ENCODE data around the gene HIVEP3.

HIVEP3 gene

GRCh38 chr1:41795205-41795762 is 123.4 kb downstream of the HIVEP3 start:
- Mint-ChIP-seq H3K4me3 (no peak overlapping the region), H3K4me1 (peaks cover 14% of the 10 kb centered on the region), H3K9me3 (peaks cover 3% of the 10 kb centered on the region), H3K27me3 (ENCODE audit: low read depth) (peaks cover 17% of the 10 kb centered on the region), H3K27ac (no peak overlapping the region), H3K36me3 (ENCODE audit: low read depth) (no peaks in the 10 kb centered on the region)
- no peak for TF ChIP-seq CTCF (IDR thresholded peaks at IDR 0.05; ENCODE audit: unreplicated experiment in 3 of 3)

GRCh38 chr1:41794031-41794430 is 124.7 kb downstream of the HIVEP3 start:
- peaks cover 20% of the 10 kb centered on the region for H3K27me3 Mint-ChIP-seq (ENCODE audit: low read depth)
- H3K4me1 Mint-ChIP-seq, result peaks cover 7% of the 10 kb centered on the region
- no peaks in the 10 kb centered on the region for H3K36me3 Mint-ChIP-seq (ENCODE audit: low read depth)
- no peak overlapping the region for H3K27ac Mint-ChIP-seq
- H3K4me3 Mint-ChIP-seq, result no peak overlapping the region
- no peak for TF ChIP-seq CTCF (IDR thresholded peaks at IDR 0.05; ENCODE audit: unreplicated experiment in 3 of 3)
- peaks cover 3% of the 10 kb centered on the region for H3K9me3 Mint-ChIP-seq

- H3K9me3 Mint-ChIP-seq, result peaks cover 3% of the 10 kb centered on the region
- peaks cover 6% of the 10 kb centered on the region for H3K4me1 Mint-ChIP-seq
- H3K4me3 Mint-ChIP-seq, result no peak overlapping the region
- no peak overlapping the region for H3K27ac Mint-ChIP-seq
- H3K36me3 Mint-ChIP-seq (ENCODE audit: low read depth), result no peaks in the 10 kb centered on the region
- peaks cover 21% of the 10 kb centered on the region for H3K27me3 Mint-ChIP-seq (ENCODE audit: low read depth)
- TF ChIP-seq CTCF (IDR thresholded peaks at IDR 0.05; ENCODE audit: unreplicated experiment in 3 of 3), result no peak
Observed at GRCh38 chr1:41792485-41792770, 126.3 kb downstream of the HIVEP3 start.

GRCh38 chr1:41791667-41792484 is 126.8 kb downstream of the HIVEP3 start:
- no peaks in the 10 kb centered on the region for H3K36me3 Mint-ChIP-seq (ENCODE audit: low read depth)
- peaks cover under 1% of the 10 kb centered on the region for H3K4me1 Mint-ChIP-seq
- peaks cover 19% of the 10 kb centered on the region for H3K27me3 Mint-ChIP-seq (ENCODE audit: low read depth)
- H3K4me3 Mint-ChIP-seq, result no peak overlapping the region
- peaks cover 3% of the 10 kb centered on the region for H3K9me3 Mint-ChIP-seq
- TF ChIP-seq CTCF (IDR thresholded peaks at IDR 0.05; ENCODE audit: unreplicated experiment in 3 of 3), result no peak
- H3K27ac Mint-ChIP-seq, result no peak overlapping the region

- no peaks in the 10 kb centered on the region for H3K36me3 Mint-ChIP-seq (ENCODE audit: low read depth)
- H3K4me1 Mint-ChIP-seq, result no peaks in the 10 kb centered on the region
- peaks cover 15% of the 10 kb centered on the region for H3K27me3 Mint-ChIP-seq (ENCODE audit: low read depth)
- TF ChIP-seq CTCF (IDR thresholded peaks at IDR 0.05; ENCODE audit: unreplicated experiment in 3 of 3), result no peak
- H3K4me3 Mint-ChIP-seq, result no peak overlapping the region
- H3K9me3 Mint-ChIP-seq, result peaks cover 3% of the 10 kb centered on the region
- H3K27ac Mint-ChIP-seq, result no peak overlapping the region
Observed at GRCh38 chr1:41790351-41790750, 128.4 kb downstream of the HIVEP3 start.

Measured in nephron (organoid).